GM21619 (cell line): ENCODE results near the gene RAB37.

ENCODE experiments used
- ATAC-seq: cut with Tn5 transposase; IDR thresholded peaks from one replicate; pipeline ENCODE4 v1.9.1; 2021; ENCODE audit not compliant: unreplicated experiment

Gene RAB37

GRCh38 chr17:74760404-74761105 lies 23.5 kb downstream of the RAB37 start:
- no peak for ATAC-seq

GRCh38 chr17:74761419-74761818 lies 24.4 kb downstream of the RAB37 start:
- no peak for ATAC-seq

- no peak for ATAC-seq
Observed at GRCh38 chr17:74761931-74762330, 24.9 kb downstream of the RAB37 start.

- no peak for ATAC-seq
Observed at GRCh38 chr17:74763565-74764387, 26.7 kb downstream of the RAB37 start.

- no peak for ATAC-seq
Observed at GRCh38 chr17:74764751-74765286, 27.8 kb downstream of the RAB37 start.

- ATAC-seq, result no peak
Observed at GRCh38 chr17:74766413-74766812, 29.4 kb downstream of the RAB37 start.

- ATAC-seq, result no peak
Observed at GRCh38 chr17:74767111-74767516, 30.1 kb downstream of the RAB37 start.

- no peak for ATAC-seq
Observed at GRCh38 chr17:74768069-74768762, 31.2 kb downstream of the RAB37 start.

- no peak for ATAC-seq
Observed at GRCh38 chr17:74768763-74769114, 31.7 kb downstream of the RAB37 start.

GRCh38 chr17:74769266-74769855 lies 32.3 kb downstream of the RAB37 start:
- no peak for ATAC-seq

- no peak for ATAC-seq
Observed at GRCh38 chr17:74769856-74770497, 32.9 kb downstream of the RAB37 start.

GRCh38 chr17:74770498-74771318 lies 33.7 kb downstream of the RAB37 start:
- ATAC-seq, result peak; percentile 46

- no peak for ATAC-seq
Observed at GRCh38 chr17:74771319-74771914, 34.4 kb downstream of the RAB37 start.

GRCh38 chr17:74772053-74772452 lies 35.0 kb downstream of the RAB37 start:
- no peak for ATAC-seq

- no peak for ATAC-seq
Observed at GRCh38 chr17:74773414-74773813, 36.4 kb downstream of the RAB37 start.

- no peak for ATAC-seq
Observed at GRCh38 chr17:74773871-74774286, 36.8 kb downstream of the RAB37 start.

- ATAC-seq, result no peak
Observed at GRCh38 chr17:74775409-74776043, 38.5 kb downstream of the RAB37 start.

- ATAC-seq, result peak; percentile 67
Observed at GRCh38 chr17:74776044-74776962, 39.2 kb downstream of the RAB37 start, which contains the start of gene NAT9. Gene NAT9, minus strand, starts transcription at chr17:74776345. Its CDS starts 647 bp downstream, at chr17:74775698.
